ENCODE measurements around the gene KAT8.

DNA sequence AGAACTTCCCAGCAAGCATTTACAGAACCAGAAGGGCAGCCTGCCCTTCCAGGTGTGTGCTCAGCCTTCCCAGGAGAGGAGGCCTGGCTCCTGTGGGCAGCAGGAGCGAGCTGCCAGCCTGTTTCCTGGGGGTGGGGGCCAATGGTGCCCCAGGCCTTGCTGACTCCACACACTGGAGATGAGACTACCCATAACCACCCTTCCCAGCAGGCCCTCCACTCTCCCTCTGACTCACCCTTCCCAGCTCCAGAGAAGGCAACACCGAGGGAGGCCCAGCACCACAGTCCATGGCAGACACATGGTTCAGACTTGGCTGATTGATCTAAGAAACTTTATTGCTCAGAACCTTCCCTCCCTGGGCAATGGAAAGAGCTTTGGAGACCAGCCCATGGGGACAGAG is 26.9 kb upstream of the KAT8 start:
- no peak for TF ChIP-seq POLR2AphosphoS5 (IDR thresholded peaks at IDR 0.05)
- TF ChIP-seq, protein P1, sequence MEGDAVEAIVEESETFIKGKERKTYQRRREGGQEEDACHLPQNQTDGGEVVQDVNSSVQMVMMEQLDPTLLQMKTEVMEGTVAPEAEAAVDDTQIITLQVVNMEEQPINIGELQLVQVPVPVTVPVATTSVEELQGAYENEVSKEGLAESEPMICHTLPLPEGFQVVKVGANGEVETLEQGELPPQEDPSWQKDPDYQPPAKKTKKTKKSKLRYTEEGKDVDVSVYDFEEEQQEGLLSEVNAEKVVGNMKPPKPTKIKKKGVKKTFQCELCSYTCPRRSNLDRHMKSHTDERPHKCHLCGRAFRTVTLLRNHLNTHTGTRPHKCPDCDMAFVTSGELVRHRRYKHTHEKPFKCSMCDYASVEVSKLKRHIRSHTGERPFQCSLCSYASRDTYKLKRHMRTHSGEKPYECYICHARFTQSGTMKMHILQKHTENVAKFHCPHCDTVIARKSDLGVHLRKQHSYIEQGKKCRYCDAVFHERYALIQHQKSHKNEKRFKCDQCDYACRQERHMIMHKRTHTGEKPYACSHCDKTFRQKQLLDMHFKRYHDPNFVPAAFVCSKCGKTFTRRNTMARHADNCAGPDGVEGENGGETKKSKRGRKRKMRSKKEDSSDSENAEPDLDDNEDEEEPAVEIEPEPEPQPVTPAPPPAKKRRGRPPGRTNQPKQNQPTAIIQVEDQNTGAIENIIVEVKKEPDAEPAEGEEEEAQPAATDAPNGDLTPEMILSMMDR (IDR thresholded peaks at IDR 0.05): no peak
- no peak for TF ChIP-seq POLR2A (IDR thresholded peaks at IDR 0.05)

All from stomach (tissue), 4 donors.